ENCODE data around the gene SUSD2.

Gene SUSD2

DNA sequence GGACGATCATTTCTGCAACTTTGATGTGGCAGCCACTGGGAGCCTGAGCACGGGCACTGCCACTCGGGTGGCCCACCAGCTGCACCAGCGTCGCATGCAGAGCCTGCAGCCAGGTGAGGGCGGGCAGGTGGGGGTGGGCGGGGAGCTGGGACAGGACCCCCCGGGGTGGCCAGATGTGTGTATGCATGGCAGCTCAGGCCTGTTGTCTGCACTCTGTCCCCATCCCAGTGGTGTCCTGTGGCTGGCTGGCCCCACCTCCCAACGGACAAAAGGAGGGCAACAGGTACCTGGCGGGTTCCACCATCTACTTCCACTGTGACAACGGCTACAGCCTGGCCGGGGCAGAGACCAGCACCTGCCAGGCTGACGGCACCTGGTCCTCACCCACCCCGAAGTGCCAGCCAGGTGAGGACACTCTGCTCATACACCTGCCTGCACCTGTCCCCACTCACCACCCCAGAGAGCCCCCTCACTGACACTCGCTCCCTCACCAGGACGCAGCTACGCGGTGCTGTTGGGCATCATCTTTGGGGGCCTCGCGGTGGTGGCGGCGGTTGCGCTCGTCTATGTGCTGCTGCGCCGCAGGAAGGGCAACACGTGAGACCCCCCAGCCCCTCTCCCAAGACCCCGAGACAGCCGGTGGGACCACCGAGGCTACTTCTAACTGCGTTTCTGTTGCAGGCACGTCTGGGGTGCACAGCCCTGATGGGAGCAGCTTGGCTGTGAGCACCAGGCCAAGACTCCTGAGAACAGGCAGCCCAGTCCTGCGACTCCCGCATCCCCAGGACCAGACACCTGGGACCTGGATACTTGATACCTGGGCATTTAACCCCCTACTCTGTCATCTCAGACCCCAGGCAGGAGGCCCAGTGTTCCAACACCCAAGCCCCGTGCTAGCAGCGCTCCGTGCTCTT, 6.7 kb downstream of the SUSD2 start:
- no peak for DNase-seq (ENCODE audit: extremely low read depth, low read depth)
- H3K4me3 ChIP-seq (replicated peaks; ENCODE audit: low read depth, low read length): no peak overlapping the region

GRCh38 chr22:24188705-24189248, 7.5 kb downstream of the SUSD2 start:
- no peak for DNase-seq (ENCODE audit: extremely low read depth, low read depth)
- no peak overlapping the region for H3K4me3 ChIP-seq (replicated peaks; ENCODE audit: low read depth, low read length)
- TF ChIP-seq CTCF (IDR thresholded peaks at IDR 0.05; ENCODE audit: low read depth, low read length, missing control alignments): no peak

More for the DNA sequence above, 6.7 kb downstream of the SUSD2 start:
- TF ChIP-seq CTCF (IDR thresholded peaks at IDR 0.05; ENCODE audit: low read depth, low read length, missing control alignments): no peak

DNA sequence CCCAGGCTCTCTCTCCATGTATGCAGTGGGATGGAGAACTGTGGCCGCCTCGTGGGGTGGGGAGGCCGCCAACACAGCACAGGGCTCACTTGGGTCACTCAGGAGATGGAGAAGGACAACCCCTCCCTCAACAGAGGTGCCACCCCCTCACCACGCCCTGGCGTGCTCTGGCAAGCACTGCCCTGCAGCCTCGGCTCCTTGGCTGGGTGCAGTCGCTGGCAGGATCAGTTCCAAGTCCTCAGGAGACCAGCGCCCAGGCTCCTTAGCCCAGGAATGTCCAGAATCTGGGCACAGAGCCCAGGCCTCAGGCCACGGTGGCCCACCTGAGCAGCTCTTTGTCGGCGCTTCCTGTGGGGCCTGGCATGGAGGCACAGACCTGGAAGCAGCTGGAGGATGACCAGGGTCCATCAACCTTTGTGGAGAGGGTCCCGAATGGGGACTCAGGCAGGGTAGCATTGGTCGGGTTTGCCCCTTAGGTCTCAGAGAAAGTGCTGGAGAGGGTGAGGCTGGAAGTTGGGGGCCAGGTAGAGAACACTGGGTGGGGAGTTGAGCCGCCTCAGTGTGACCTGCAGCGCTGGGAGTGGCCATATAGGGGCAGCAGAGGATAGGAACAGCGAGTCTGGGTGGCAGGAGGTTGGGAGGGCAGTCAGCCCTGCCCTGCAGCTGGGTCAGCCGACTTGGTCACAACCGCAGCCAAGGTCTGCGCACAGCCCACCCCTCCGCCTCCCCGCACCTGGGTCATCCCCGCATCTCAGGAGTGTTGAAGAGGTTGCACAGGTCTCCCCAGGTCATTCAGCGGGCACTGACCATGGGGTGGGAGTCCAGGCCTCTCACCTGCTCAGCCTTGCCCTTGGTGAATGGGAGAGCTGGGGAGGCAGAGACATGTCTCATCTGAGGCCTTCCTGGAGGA, 8.2 kb downstream of the SUSD2 start:
- peak; percentile 89 for TF ChIP-seq CTCF (IDR thresholded peaks at IDR 0.05; ENCODE audit: low read depth, low read length, missing control alignments)
- DNase-seq (ENCODE audit: extremely low read depth, low read depth): no peak
- no peak overlapping the region for H3K4me3 ChIP-seq (replicated peaks; ENCODE audit: low read depth, low read length)

DNA sequence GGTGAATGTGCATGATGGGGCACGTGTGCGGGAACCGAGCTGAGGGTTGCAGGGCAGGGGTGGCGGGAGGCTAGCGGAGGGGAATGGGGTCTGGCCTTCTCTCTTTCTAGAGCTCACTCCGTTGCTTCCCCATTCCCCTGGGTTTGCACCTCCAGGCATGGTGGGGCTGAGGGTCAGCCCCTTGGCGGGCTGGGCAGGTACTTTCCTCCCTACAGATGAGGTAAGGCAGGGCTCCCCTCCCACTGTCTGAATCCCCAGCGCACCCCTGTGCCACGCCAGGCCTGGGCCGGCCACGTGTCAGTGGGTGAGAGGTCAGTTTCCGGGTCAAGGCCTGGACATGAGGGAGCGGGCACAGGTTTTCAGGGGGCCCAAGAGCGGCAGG, 8.9 kb downstream of the SUSD2 start:
- no peak for TF ChIP-seq CTCF (IDR thresholded peaks at IDR 0.05; ENCODE audit: low read depth, low read length, missing control alignments)

GRCh38 chr22:24190596-24191208, 9.4 kb downstream of the SUSD2 start:
- H3K4me3 ChIP-seq (replicated peaks; ENCODE audit: low read depth, low read length): no peak overlapping the region
- TF ChIP-seq CTCF (IDR thresholded peaks at IDR 0.05; ENCODE audit: low read depth, low read length, missing control alignments): no peak
- no peak for DNase-seq (ENCODE audit: extremely low read depth, low read depth)

More for the DNA sequence above, 8.9 kb downstream of the SUSD2 start:
- DNase-seq (ENCODE audit: extremely low read depth, low read depth): no peak
- no peak overlapping the region for H3K4me3 ChIP-seq (replicated peaks; ENCODE audit: low read depth, low read length)

- no peak for DNase-seq (ENCODE audit: extremely low read depth, low read depth)
- no peak for TF ChIP-seq CTCF (IDR thresholded peaks at IDR 0.05; ENCODE audit: low read depth, low read length, missing control alignments)
- no peak overlapping the region for H3K4me3 ChIP-seq (replicated peaks; ENCODE audit: low read depth, low read length)
These were observed 10.1 kb downstream of the SUSD2 start for GRCh38 chr22:24191381-24191841.

Measured in HFF-Myc (cell line).